ENCODE data around the gene GOLGA2.

GOLGA2 gene

GRCh38 chr9:128211186-128211980 is 64.4 kb downstream of the GOLGA2 start:
- DNase-seq (ENCODE audit: low read depth) = no peak
- no peak overlapping the region for H3K4me3 ChIP-seq (ENCODE audit: low read depth, low read length)
- no peak for TF ChIP-seq CTCF (IDR thresholded peaks at IDR 0.05; ENCODE audit: control insufficient read depth, extremely low read depth, insufficient read depth)

- DNase-seq (ENCODE audit: low read depth) = no peak
- no peak overlapping the region for H3K4me3 ChIP-seq (ENCODE audit: low read depth, low read length)
Observed at GRCh38 chr9:128208946-128209669, 66.7 kb downstream of the GOLGA2 start.

GRCh38 chr9:128208386-128208785 is 67.4 kb downstream of the GOLGA2 start:
- DNase-seq (ENCODE audit: low read depth) = no peak
- no peak for TF ChIP-seq CTCF (IDR thresholded peaks at IDR 0.05; ENCODE audit: control insufficient read depth, extremely low read depth, insufficient read depth)
- H3K4me3 ChIP-seq (ENCODE audit: low read depth, low read length) = no peak overlapping the region

More at GRCh38 chr9:128208946-128209669, 66.7 kb downstream of the GOLGA2 start:
- no peak for TF ChIP-seq CTCF (IDR thresholded peaks at IDR 0.05; ENCODE audit: control insufficient read depth, extremely low read depth, insufficient read depth)

DNA sequence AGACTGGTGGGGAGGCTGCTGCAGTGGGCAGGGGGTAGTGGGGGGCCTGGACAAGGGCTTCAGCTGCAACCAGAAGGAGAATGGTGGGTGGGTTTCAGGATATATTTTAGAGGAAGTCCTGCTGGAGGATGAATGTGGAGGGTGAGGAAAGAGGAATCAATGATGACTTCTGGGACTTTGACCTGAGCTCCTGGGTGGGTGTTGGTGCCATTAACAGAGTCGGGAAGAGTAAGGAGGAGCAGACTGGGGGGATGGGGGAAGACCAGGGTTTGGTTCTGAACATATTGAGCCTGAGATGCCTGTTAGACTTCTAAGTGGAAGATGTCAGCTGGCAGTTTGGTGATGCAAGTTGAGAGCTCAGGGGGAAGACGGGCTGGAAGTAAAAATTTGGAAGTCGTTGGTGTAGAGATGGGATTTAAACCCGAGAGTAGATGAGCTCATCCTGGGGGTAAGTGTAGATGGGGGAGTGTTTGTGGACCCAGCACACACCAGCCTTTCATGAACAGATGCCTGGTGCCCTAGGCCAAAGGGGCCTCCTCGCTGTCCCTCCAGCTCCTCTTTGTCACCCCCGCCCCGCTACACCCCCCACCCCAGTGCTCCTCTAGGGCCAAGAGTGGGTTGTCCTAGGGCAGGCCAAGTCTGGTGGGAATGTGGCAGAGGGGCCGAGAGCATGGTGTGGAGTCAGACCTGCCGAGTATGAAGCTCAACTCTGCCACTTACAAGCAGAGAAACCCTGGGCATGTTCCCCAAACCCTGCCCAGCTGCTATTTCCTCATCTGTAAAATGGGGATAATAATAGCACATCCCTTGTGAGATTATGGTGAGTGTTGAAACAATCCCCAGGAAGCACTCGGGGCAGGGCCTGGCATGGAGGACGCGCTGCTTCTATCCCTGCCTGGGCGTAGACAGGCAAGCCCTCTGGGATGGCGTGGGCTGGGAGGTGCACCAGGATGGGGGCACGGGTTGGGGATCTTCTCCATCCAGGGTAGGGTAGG is 68.6 kb downstream of the GOLGA2 start:
- DNase-seq (ENCODE audit: low read depth) = no peak
- no peak for TF ChIP-seq CTCF (IDR thresholded peaks at IDR 0.05; ENCODE audit: control insufficient read depth, extremely low read depth, insufficient read depth)
- no peak overlapping the region for H3K4me3 ChIP-seq (ENCODE audit: low read depth, low read length)

DNA sequence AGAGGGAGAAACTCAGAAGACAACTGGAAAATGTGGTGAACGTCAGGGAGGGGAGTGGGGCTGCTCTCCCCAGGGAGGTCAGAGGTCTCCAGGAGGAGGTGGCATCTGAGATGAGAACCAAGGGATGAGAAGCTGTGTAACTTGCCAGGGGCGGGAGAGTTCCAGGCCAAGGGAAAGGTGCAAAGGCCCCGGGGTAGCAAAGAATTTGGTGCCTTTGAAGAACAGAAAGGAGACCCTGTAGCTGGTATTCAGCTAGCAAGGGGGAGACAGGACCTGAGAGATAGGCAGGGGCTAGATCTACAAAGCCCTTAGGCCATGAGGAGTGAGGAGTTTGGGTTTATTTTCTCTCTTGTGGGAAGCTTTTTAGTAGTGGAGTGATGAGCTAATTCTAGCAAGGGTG is 69.3 kb downstream of the GOLGA2 start:
- no peak for DNase-seq (ENCODE audit: low read depth)
- TF ChIP-seq CTCF (IDR thresholded peaks at IDR 0.05; ENCODE audit: control insufficient read depth, extremely low read depth, insufficient read depth) = no peak
- no peak overlapping the region for H3K4me3 ChIP-seq (ENCODE audit: low read depth, low read length)

Measured in LNCaP clone FGC (cell line).